Stimulated activated CD8-positive, alpha-beta memory T cell treated with anti-CD3 and anti-CD28 coated beads, Interleukin-7, amount 100 ng/mL, for 4 hours (primary cell): ENCODE results near the gene STT3A.

Experiments
- DNase-seq, 2 donors: peaks; one replicate each; pipeline ENCODE4 v3.0.0-alpha.2; 2020; ENCODE audit warnings: low read depth in 2 of 2

STT3A gene

GRCh38 chr11:125663910-125664309 lies 71.3 kb downstream of the STT3A start:
- DNase-seq = no peak

- DNase-seq = no peak
Measured at GRCh38 chr11:125667151-125667550, 74.5 kb downstream of the STT3A start.

- no peak for DNase-seq
Measured at GRCh38 chr11:125670172-125670571, 77.5 kb downstream of the STT3A start.

- no peak for DNase-seq
Measured at GRCh38 chr11:125671561-125671960, 78.9 kb downstream of the STT3A start.
